GM21390 (cell line): ENCODE results near the gene KCNH2.
"Not testable (repeated sequence)": the region's sequence is repeated elsewhere in the genome, so short reads cannot be mapped to it uniquely, and the experiment has no call there.

Experiments
- ATAC-seq: cut with Tn5 transposase; IDR thresholded peaks from one replicate; pipeline ENCODE4 v1.9.1; 2021; ENCODE audit not compliant: unreplicated experiment

KCNH2 gene

GRCh38 chr7:150936018-150936417 lies 42.1 kb downstream of the KCNH2 start:
- ATAC-seq: no peak

GRCh38 chr7:150935149-150935548 lies 43.0 kb downstream of the KCNH2 start:
- ATAC-seq: no peak

- no peak for ATAC-seq
Measured at GRCh38 chr7:150934045-150934766, 43.9 kb downstream of the KCNH2 start.

- no peak for ATAC-seq
Measured at GRCh38 chr7:150931199-150931869, 46.8 kb downstream of the KCNH2 start.

GRCh38 chr7:150928541-150928940 lies 49.6 kb downstream of the KCNH2 start:
- ATAC-seq: no peak

GRCh38 chr7:150927956-150928344 lies 50.2 kb downstream of the KCNH2 start:
- no peak for ATAC-seq

GRCh38 chr7:150927157-150927955 lies 50.8 kb downstream of the KCNH2 start:
- ATAC-seq: no peak

- no peak for ATAC-seq
Measured at GRCh38 chr7:150926066-150926465, 52.1 kb downstream of the KCNH2 start.

- ATAC-seq: no peak
Measured at GRCh38 chr7:150924369-150924781, 53.7 kb downstream of the KCNH2 start.

GRCh38 chr7:150923802-150924201 lies 54.3 kb downstream of the KCNH2 start:
- ATAC-seq: no peak

GRCh38 chr7:150923196-150923595 lies 54.9 kb downstream of the KCNH2 start:
- no peak for ATAC-seq

GRCh38 chr7:150919160-150919559 lies 59.0 kb downstream of the KCNH2 start:
- ATAC-seq: no peak

- no peak for ATAC-seq
Measured at GRCh38 chr7:150918378-150918777, 59.7 kb downstream of the KCNH2 start.

GRCh38 chr7:150917969-150918368 lies 60.2 kb downstream of the KCNH2 start:
- no peak for ATAC-seq

- ATAC-seq: no peak
Measured at GRCh38 chr7:150916670-150917069, 61.5 kb downstream of the KCNH2 start.

GRCh38 chr7:150914966-150915365 lies 63.2 kb downstream of the KCNH2 start:
- ATAC-seq: no peak

- no peak for ATAC-seq
Measured at GRCh38 chr7:150914196-150914595, 63.9 kb downstream of the KCNH2 start.

- ATAC-seq: no peak
Measured at GRCh38 chr7:150912427-150912826, 65.7 kb downstream of the KCNH2 start.

- no peak for ATAC-seq
Measured at GRCh38 chr7:150911590-150912267, 66.4 kb downstream of the KCNH2 start.

- no peak for ATAC-seq
Measured at GRCh38 chr7:150910996-150911422, 67.1 kb downstream of the KCNH2 start.

- not testable (repeated sequence) for ATAC-seq
Measured at GRCh38 chr7:150910305-150910995, 67.7 kb downstream of the KCNH2 start.
